Hematopoietic multipotent progenitor cell treated with erythropoietin and hydrocortisone succinate and interleukin-3 and kit ligand, for 8 days (in vitro differentiated cells): Measurements from ENCODE around the gene KPRP.

Experiments used
- DNase-seq: peaks from one replicate; pipeline ENCODE4 v3.0.0-alpha.2; 2015

KPRP gene

DNA sequence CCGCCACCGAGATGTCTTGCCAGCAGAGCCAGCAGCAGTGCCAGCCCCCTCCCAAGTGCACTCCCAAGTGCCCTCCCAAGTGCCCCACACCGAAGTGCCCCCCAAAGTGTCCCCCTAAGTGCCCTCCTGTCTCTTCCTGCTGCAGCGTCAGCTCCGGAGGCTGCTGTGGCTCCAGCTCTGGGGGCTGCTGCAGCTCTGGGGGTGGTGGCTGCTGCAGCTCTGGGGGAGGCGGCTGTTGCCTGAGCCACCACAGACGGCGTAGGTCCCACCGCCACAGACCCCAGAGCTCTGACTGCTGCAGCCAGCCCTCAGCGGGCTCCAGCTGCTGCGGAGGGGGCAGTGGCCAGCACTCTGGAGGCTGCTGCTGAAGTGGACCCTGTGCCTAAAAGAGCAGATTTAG lies 18.5 kb downstream of the KPRP start:
- DNase-seq, result no peak

DNA sequence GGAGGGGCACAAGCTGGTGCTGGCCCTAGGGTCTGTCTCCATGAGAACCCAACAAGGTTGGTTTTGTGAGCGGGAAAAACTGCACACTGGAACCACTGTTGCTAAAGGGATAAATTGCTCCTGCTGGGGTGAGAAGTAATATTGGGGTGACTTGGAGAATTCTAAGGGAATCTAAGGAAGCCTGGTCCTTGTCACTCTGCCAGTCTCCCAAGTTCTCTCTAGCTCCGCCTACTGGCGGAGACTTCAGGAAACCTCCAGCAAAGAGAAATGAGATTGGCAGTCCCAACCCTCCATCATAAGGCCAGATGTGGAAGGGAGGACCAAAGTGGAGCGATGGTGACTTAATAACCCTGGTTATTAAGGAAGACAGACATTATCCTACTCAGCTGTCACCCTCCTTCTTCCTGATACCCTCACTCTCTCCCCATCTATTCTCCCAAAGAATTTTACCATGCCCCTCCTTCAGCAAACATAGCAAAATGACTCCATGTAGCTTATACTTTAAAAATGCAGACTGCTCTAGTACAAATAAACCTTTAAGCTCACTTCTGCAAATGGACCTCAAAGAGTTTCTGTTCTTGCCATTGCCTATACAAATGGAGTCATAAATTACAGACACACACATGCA lies 19.8 kb downstream of the KPRP start:
- peak; percentile 33 for DNase-seq

GRCh38 chr1:152783095-152783494 lies 25.3 kb downstream of the KPRP start:
- no peak for DNase-seq

DNA sequence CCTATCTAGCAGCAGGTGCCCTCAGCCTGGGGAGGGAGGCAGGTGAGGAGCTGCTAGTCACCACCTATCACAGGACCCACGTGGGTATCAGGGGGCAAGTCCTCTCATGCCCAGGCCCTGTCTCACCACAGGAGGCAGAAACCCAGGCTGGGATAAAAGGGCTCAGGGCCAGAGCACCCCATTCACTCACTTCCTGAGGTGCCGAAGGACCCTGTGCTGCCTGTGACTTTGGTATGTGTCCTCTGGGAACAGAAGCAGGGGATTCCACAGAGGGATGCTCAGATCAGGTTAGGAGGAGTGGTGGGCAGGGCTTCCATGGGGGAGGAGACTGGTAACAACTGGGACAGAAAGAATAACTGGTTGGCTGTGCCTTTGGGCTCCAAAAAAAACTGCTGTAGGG lies 28.3 kb downstream of the KPRP start, which contains the start of gene LCE1E:
Gene LCE1E, plus strand, starts transcription at position 181 of the 400 bp plus-strand sequence. CDS start 1,043 bp downstream, outside the sequence.
- DNase-seq, result no peak

DNA sequence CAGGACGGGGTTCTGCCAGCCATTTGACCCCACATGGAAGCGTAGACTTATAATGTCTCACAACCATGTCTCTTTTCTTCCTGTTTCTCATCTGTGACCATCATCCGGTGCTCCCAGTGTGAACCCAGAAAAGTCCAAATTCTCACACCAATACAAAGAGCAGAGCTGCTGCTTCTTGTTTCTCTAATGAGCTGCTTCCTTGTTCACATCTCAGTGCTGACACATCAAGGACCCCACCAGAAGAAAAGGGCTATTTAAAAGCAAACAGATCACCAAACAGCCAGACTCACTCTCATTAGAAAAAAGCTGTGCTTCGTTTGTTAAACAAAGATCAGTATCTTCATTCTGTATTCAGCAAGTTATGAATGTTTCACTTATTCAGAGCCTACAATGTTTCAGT lies 37.9 kb downstream of the KPRP start:
- DNase-seq, result no peak

GRCh38 chr1:152796421-152796820 lies 38.6 kb downstream of the KPRP start, which contains the start of gene LCE1D:
LCE1D (plus strand) TSS chr1:152796721; CDS start chr1:152797795, 1,074 bp downstream.
- no peak for DNase-seq

- DNase-seq, result no peak
These were observed 43.5 kb downstream of the KPRP start for GRCh38 chr1:152801333-152801732.

DNA sequence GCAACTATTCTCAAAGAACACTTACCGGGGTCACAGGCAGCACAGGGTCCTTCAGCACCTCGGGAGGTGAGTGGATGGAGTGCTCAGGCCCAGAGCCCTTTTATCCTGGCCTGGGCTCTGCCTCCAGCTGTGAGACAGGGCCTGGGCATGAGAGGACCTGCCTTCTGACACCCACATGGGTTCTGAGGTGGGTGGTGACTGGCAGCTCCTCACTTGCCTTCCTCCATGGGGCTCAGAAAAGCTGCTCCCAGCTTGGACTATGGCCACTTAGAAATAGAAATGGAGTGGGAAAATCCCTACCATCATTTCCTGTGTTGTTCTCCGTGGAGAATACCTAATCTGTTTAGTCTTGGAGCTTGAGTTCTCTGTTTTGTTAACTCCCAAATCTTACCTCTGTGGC lies 48.8 kb downstream of the KPRP start, which contains the start of gene LCE1C:
Gene LCE1C, minus strand, starts transcription at position 76 of the 400 bp plus-strand sequence. CDS start 1,173 bp downstream, outside the sequence.
- no peak for DNase-seq

DNA sequence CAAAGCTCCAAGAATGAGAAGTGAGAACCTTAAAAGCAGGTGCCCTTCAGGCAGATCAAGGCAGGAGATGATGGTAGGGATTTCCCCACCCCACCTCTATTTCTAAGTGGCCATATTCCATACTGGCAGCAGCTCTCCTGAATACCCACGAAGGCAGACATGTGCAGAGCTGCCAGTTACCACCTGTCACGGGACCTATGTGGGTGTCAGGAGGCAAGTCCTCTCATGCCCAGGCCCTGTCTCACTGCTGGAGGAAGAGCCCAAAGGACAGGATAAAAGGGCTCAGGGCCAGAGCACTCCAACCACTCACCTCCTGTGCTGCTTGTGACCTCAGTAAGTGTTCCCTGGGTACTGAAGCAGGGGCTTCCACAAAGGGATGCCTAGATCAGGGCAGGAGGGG lies 53.2 kb downstream of the KPRP start:
- DNase-seq, result no peak
